Hippocampal formation (tissue), 2 donors: Measurements from ENCODE around the gene STRIP1.

Source experiments
- DNase-seq, 2 donors: peaks; one replicate each; lab custom pipeline; 2025; lab: John Stamatoyannopoulos, UW

Gene STRIP1

GRCh38 chr1:110034451-110035235, at the start of gene STRIP1:
Gene STRIP1 (plus strand): TSS chr1:110034624. CDS start chr1:110034638, 14 bp downstream.
- DNase-seq, result peak; percentile 81 to 91

GRCh38 chr1:109985247-109986053, 49.0 kb upstream of the STRIP1 start:
- no peak for DNase-seq

- DNase-seq, result no peak
Observed at GRCh38 chr1:109986054-109986444, 48.4 kb upstream of the STRIP1 start.

GRCh38 chr1:109988349-109988914, 46.0 kb upstream of the STRIP1 start:
- no peak for DNase-seq

GRCh38 chr1:109989506-109990301, 44.7 kb upstream of the STRIP1 start:
- DNase-seq, result no peak

- DNase-seq, result no peak
Observed at GRCh38 chr1:109990302-109990653, 44.1 kb upstream of the STRIP1 start.

- no peak for DNase-seq
Observed at GRCh38 chr1:109991400-109991925, 43.0 kb upstream of the STRIP1 start.

GRCh38 chr1:109993885-109994284, 40.5 kb upstream of the STRIP1 start:
- DNase-seq, result peak in 1 of 2 donors; percentile 39

- peak in 1 of 2 donors; percentile 54 for DNase-seq
Observed at GRCh38 chr1:109994654-109995053, 39.8 kb upstream of the STRIP1 start.

- no peak for DNase-seq
Observed at GRCh38 chr1:109995536-109995935, 38.9 kb upstream of the STRIP1 start.

GRCh38 chr1:109996476-109996875, 37.9 kb upstream of the STRIP1 start:
- no peak for DNase-seq

- DNase-seq, result no peak
Observed at GRCh38 chr1:109997204-109997866, 37.1 kb upstream of the STRIP1 start.

- DNase-seq, result no peak
Observed at GRCh38 chr1:109997867-109998229, 36.6 kb upstream of the STRIP1 start.

- DNase-seq, result no peak
Observed at GRCh38 chr1:110002695-110003094, 31.7 kb upstream of the STRIP1 start.

GRCh38 chr1:110003747-110004428, 30.5 kb upstream of the STRIP1 start:
- no peak for DNase-seq

- DNase-seq, result no peak
Observed at GRCh38 chr1:110004583-110004982, 29.8 kb upstream of the STRIP1 start.

- DNase-seq, result no peak
Observed at GRCh38 chr1:110005971-110006370, 28.5 kb upstream of the STRIP1 start.

GRCh38 chr1:110006516-110006915, 27.9 kb upstream of the STRIP1 start:
- no peak for DNase-seq

GRCh38 chr1:110007046-110007830, 27.2 kb upstream of the STRIP1 start:
- no peak for DNase-seq
